Natural killer cell (primary cell): Measurements from ENCODE around the gene PHLPP1. TPM values are rescaled to one million over a fixed set of nuclear protein-coding genes. Genes with fewer than 3 reads are reported as not detected.

Experiments used
- ATAC-seq, 3 donors: fragments of 150-1000 bp in 2 of 3; fragments of 200-7000 bp in 1 of 3; cut with Tn5 transposase; 1 replicate in 1 of 3; 2 replicates in 2 of 3; pipeline ENCODE4 v1.10.0; 2021; ENCODE audit warnings: mild to moderate bottlenecking in 2 of 3, moderate library complexity in 2 of 3
- DNase-seq, 2 donors: peaks; one replicate each; pipeline versions ENCODE4 v3.0.0 to v3.0.0-alpha.2; 2013 to 2021; ENCODE audit warnings: mixed read lengths in 1 of 2
- H3K27ac ChIP-seq: one replicate; pipeline ENCODE4 v1.5.1; 2013; ENCODE audit warnings: mild to moderate bottlenecking, low read length
- H3K27me3 ChIP-seq: one replicate; pipeline ENCODE4 v1.6.1; 2013; ENCODE audit warnings: low read length; ENCODE audit not compliant: control insufficient read depth, insufficient read depth
- H3K36me3 ChIP-seq: one replicate; pipeline ENCODE4 v1.6.1; 2013; ENCODE audit warnings: low read length; ENCODE audit not compliant: control insufficient read depth, insufficient read depth
- H3K4me1 ChIP-seq: one replicate; pipeline ENCODE4 v1.6.1; 2013; ENCODE audit warnings: low read length; ENCODE audit not compliant: control insufficient read depth, insufficient read depth
- H3K4me3 ChIP-seq: one replicate; pipeline ENCODE4 v1.5.1; 2013; ENCODE audit warnings: low read length
- H3K9me3 ChIP-seq: one replicate; pipeline ENCODE4 v1.6.1; 2013; ENCODE audit warnings: low read length; ENCODE audit not compliant: control insufficient read depth, insufficient read depth
- H3K27ac Mint-ChIP-seq, 2 donors: one replicate each; pipeline ENCODE4 v1.8.0; 2022; ENCODE audit warnings: mild to moderate bottlenecking in 2 of 2, mixed read lengths in 2 of 2, moderate library complexity in 1 of 2
- H3K27me3 Mint-ChIP-seq, 2 donors: one replicate each; pipeline ENCODE4 v1.8.0; 2022; ENCODE audit warnings: low read depth in 2 of 2, mixed read lengths in 2 of 2
- H3K36me3 Mint-ChIP-seq: one replicate; pipeline ENCODE4 v1.8.0; 2022; ENCODE audit warnings: mixed read lengths
- H3K4me1 Mint-ChIP-seq, 2 donors: one replicate each; pipeline ENCODE4 v1.8.0; 2022; ENCODE audit warnings: mixed read lengths in 2 of 2
- H3K4me3 Mint-ChIP-seq: one replicate; pipeline ENCODE4 v1.8.0; 2022; ENCODE audit warnings: mild to moderate bottlenecking, moderate library complexity, mixed read lengths
- H3K9me3 Mint-ChIP-seq, 2 donors: one replicate each; pipeline ENCODE4 v1.8.0; 2022; ENCODE audit warnings: mixed read lengths in 2 of 2
- CTCF ChIP-seq: fragments of 200-600 bp; IDR thresholded peaks from one replicate; pipeline ENCODE4 v1.8.0; 2022; ENCODE audit warnings: antibody characterized with exemption
- WGBS: methylation state at CpG from one replicate; pipeline ENCODE4 v1.1.7; 2013; ENCODE audit warnings: missing lambda C conversion rate; ENCODE audit not compliant: insufficient coverage; 5-methylcytosine and 5-hydroxymethylcytosine counted together
- intact Hi-C: fragments of 100-400 bp; cut with micrococcal nuclease; formaldehyde crosslinking; loops from one replicate; pipeline ENCODE4 v1.14.2; 2022
- total RNA-seq, 4 donors: library from RNA; stranded (reverse); fragments of 120-200 nt in 1 of 4; gene quantifications; one replicate each; pipeline versions ENCODE4 v1.2.3 to v1.2.4, GENCODE V29; 2013 to 2022

PHLPP1 gene
- total RNA-seq, 3 donors from 2014 or later (not counting 1 experiment from before 2014, with no cell fraction given): 12.1 to 14.8 (median 12.2) TPM

DNA sequence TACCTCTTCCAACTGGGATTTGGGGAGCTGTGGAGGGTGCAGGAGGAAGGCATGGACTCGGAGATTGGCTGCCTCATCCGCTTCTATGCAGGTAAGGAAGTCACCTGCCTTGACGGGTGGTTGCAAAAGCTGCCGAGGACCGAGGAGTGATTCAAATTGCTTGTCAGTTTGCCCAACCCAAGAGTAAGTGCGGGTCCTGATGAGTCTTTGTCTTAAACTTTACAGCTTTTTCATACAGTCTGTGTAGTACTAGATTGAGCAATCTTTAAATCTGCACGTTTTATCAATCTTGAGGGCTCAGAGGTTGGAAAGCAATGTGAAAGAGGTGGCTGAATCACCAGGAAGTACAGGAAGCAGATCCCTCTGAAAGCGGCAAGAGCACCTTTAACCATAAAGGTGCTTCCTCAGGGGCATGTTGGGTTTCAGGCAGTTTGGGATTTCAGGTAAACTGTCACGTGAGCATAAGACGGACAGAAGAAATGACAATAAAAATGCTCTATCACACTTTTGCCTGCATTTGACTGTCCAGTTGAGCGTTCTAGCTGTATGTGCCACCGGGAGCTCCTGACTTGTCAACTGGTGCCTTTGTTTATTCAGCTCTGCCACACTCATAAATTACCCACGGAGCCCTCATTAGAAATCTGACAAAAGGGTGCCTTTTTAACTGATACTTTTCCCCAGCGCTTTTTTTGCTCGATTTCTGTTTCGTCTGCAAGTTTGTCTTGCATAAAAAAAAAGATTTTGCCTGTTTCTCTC, 2.0 kb downstream of the PHLPP1 start:
- no peaks in the 10 kb centered on the region for H3K9me3 Mint-ChIP-seq
- peak overlapping the region; percentile 83 for H3K4me3 Mint-ChIP-seq
- intact Hi-C loops: loop anchor here (1.0 to 10.0 kb wide), 7 partner anchors 65 to 705 kb away; partner anchors contain the start of genes PIGN, RELCH, VPS4B and ZCCHC2
- Histone ChIP-seq H3K27ac (no peak overlapping the region), H3K27me3 (no peaks in the 10 kb centered on the region), H3K4me1 (peaks cover 13% of the 10 kb centered on the region), H3K4me3 (peak overlapping the region; percentile 47), H3K36me3 (no peaks in the 10 kb centered on the region), H3K9me3 (no peaks in the 10 kb centered on the region)
- H3K27ac Mint-ChIP-seq: peak overlapping the region; percentile 79 to 94
- no peak for TF ChIP-seq CTCF
- H3K27me3 Mint-ChIP-seq: no peaks in the 10 kb centered on the region
- no peaks in the 10 kb centered on the region for H3K36me3 Mint-ChIP-seq
- H3K4me1 Mint-ChIP-seq: peaks cover 29 to 31% of the 10 kb centered on the region in 2 donors
- ATAC-seq (peak; percentile 5 to 15 (median 6)), DNase-seq (peak in 1 of 2 donors; percentile 71)
- WGBS: 5% methylated on average over 16 of the region's 16 CpGs

DNA sequence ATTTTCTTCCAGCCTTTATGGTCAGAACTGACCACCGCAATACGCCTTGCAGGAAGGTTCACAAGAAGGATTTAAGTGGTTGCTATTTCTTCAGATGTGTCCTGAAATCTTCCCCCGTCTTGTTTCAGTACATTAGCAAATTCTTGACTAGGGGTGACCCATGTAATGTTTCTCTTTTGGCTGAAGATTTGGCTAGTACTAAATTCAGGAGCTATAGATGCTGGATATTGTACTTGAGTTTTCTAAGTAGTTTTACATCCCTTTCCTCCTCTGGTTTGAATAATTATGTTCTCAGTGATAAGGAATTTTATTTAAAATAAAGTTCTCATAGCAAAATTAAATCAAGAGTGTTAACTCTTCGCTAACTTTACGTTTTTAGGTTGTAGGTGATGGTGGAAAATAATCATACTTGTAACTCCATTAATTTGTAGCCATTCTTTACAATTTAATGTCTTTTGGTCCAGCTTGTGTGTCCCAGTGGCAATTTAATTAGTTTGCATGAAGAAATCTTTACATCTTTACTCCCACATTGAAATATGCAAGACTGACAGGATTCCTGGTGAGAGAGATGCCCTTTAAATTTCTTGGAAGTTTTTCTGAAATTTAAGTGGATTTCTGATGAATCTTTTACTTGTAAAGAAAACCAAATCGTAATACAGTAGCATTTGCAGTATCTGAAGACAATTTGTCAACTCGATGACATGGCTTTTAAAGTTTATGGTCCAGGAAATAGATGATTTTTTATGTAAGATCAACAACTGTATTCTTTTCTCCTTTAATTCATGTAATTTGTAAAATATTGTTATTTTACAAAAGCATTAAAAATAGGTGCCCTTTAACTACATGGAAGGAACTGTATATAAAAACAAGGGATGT, 2.8 kb downstream of the PHLPP1 start:
- no peak overlapping the region for H3K27ac ChIP-seq

DNA sequence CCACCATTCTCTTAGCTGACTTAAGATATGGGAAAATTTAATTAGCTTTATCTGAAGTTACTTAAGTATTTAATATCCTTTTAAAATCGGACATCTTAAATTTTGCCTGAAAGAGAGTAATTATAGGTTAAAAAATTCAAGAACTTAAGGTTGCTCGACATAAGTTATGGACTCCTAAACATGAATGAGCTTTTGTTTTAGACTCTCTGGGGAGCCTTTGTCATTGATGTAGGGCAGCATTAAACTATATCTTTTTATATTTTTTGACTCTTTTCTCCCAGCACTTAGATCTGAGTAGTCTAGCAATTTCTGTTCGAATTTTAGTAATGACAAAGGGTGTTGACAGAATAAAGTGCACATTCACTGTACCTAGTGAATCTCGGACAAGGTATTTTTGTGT, 4.7 kb downstream of the PHLPP1 start:
- intact Hi-C loops: no loop called here
- H3K4me1 Mint-ChIP-seq: peaks cover 25 to 28% of the 10 kb centered on the region in 2 donors
- H3K4me3 ChIP-seq: no peak overlapping the region

More for the DNA sequence above, 2.8 kb downstream of the PHLPP1 start:
- Histone ChIP-seq H3K36me3 (no peaks in the 10 kb centered on the region), H3K4me1 (peaks cover 13% of the 10 kb centered on the region), H3K4me3 (peak overlapping the region; percentile 47), H3K27me3 (no peaks in the 10 kb centered on the region), H3K9me3 (no peaks in the 10 kb centered on the region)
- ATAC-seq (no peak), DNase-seq (peak in 1 of 2 donors; percentile 7)
- WGBS: 56% methylated on average over 4 of the region's 7 CpGs
- H3K27me3 Mint-ChIP-seq: no peaks in the 10 kb centered on the region
- H3K36me3 Mint-ChIP-seq: no peaks in the 10 kb centered on the region
- intact Hi-C loops: loop anchor here (1.0 to 10.0 kb wide), 7 partner anchors 64 to 704 kb away; partner anchors contain the start of genes PIGN, RELCH, VPS4B and ZCCHC2
- peaks cover 29 to 31% of the 10 kb centered on the region in 2 donors for H3K4me1 Mint-ChIP-seq
- TF ChIP-seq CTCF: no peak
- peak overlapping the region; percentile 83 for H3K4me3 Mint-ChIP-seq
- H3K9me3 Mint-ChIP-seq: no peaks in the 10 kb centered on the region
- H3K27ac Mint-ChIP-seq: peak overlapping the region; percentile 79 to 94

More for the DNA sequence above, 4.7 kb downstream of the PHLPP1 start:
- 81% methylated on average over 2 of the region's 4 CpGs for WGBS
- ATAC-seq (no peak), DNase-seq (no peak)
- Mint-ChIP-seq H3K27ac (no peak overlapping the region), H3K36me3 (no peaks in the 10 kb centered on the region), H3K4me3 (no peak overlapping the region), H3K9me3 (no peaks in the 10 kb centered on the region), H3K27me3 (peaks cover 0 to 2% of the 10 kb centered on the region in 2 donors)
- no peak for TF ChIP-seq CTCF
- Histone ChIP-seq H3K27ac (no peak overlapping the region), H3K27me3 (no peaks in the 10 kb centered on the region), H3K9me3 (no peaks in the 10 kb centered on the region), H3K36me3 (no peaks in the 10 kb centered on the region), H3K4me1 (peaks cover 8% of the 10 kb centered on the region)
